ENCODE data around the gene CCL14. TPM values are rescaled to one million over a fixed set of nuclear protein-coding genes. Genes with fewer than 3 reads are reported as not detected.

The CCL14 gene
- total RNA-seq, 2 donors from 2014 or later, result 6.0 to 9.9 TPM

DNA sequence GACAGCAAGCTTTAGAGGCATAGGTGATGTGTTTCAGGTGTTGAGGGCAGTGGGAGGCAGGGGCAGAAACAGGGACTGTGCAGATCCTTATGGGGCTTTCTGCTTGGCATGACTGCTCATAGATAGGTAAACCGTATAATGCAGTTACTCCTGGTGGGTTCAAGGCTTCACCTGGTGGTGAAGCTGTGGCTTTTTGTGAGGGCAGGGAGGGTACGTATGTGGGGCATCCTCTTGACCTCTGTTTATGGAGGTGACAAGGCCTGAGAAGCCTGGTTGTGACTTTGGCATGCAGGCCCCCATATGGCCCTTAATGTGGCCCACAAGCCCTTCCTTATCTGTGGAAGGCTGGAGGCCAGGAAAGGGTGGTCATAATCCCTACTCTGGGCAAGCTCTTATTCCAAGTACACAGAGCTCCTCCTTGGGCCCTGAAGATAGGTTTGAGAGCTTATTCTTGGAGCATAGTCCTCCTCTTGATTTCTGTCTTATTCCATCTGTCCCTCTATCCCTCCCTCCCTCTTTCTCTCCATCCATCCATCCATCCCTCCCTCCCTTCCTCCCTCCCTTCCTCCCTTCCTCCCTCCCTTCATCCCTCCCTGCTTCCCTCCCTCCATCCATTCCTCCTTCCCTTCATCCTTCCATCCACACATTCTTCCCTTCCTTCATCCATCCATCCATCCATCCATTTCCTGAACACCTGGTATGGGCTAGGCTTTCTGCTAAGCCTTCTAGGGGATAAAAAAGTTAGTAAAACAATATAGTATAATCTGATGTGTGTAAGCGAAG lies 3.9 kb downstream of the CCL14 start:
- H3K9me3 ChIP-seq, result no peaks in the 10 kb centered on the region
- no peaks in the 10 kb centered on the region for H3K27me3 ChIP-seq
- no peaks in the 10 kb centered on the region for H3K4me1 ChIP-seq
- no peak overlapping the region for H3K27ac ChIP-seq
- no peak for ATAC-seq
- DNase-seq, result no peak
- TF ChIP-seq, protein P1, sequence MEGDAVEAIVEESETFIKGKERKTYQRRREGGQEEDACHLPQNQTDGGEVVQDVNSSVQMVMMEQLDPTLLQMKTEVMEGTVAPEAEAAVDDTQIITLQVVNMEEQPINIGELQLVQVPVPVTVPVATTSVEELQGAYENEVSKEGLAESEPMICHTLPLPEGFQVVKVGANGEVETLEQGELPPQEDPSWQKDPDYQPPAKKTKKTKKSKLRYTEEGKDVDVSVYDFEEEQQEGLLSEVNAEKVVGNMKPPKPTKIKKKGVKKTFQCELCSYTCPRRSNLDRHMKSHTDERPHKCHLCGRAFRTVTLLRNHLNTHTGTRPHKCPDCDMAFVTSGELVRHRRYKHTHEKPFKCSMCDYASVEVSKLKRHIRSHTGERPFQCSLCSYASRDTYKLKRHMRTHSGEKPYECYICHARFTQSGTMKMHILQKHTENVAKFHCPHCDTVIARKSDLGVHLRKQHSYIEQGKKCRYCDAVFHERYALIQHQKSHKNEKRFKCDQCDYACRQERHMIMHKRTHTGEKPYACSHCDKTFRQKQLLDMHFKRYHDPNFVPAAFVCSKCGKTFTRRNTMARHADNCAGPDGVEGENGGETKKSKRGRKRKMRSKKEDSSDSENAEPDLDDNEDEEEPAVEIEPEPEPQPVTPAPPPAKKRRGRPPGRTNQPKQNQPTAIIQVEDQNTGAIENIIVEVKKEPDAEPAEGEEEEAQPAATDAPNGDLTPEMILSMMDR (IDR thresholded peaks at IDR 0.05), result no peak
- no peak for TF ChIP-seq POLR2A (IDR thresholded peaks at IDR 0.05)
- H3K36me3 ChIP-seq (replicated peaks in 1 of 2; ENCODE audit: insufficient read depth in 1 of 2, low read depth in 2 of 2), result no peaks in the 10 kb centered on the region
- intact Hi-C loops (cut with DNase I), result no loop called here
- no peak overlapping the region for H3K4me3 ChIP-seq
- WGBS, 2 donors, result 86 to 88% methylated on average over 2 to 3 of the region's 3 CpGs

DNA sequence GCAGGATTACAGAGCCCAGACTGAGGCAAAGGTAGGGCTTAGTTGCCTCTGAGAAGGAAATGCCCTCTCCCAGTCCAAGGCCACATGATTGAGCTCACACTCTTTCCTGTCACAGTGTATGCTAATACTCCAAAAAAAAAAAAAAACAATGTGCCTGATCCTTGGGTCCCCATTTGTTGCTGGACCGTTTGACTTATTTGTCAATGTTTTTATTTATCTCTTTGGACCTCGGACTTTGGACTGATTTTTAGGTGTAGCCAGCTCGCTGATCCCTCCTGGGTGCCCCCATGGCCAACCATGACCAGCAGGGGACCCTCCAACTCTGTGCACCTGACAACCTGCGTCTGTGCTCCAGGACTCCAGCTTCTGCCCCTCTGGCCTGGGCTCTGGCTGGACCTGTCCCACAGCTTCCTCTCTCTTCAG lies 4.6 kb downstream of the CCL14 start:
- ATAC-seq (no peak), DNase-seq (no peak)
- no peaks in the 10 kb centered on the region for H3K36me3 ChIP-seq (replicated peaks in 1 of 2; ENCODE audit: insufficient read depth in 1 of 2, low read depth in 2 of 2)
- H3K4me1 ChIP-seq, result no peaks in the 10 kb centered on the region
- H3K9me3 ChIP-seq, result no peaks in the 10 kb centered on the region
- TF ChIP-seq, protein P1 (IDR thresholded peaks at IDR 0.05), result no peak
- TF ChIP-seq POLR2A (IDR thresholded peaks at IDR 0.05), result no peak
- H3K4me3 ChIP-seq, result no peak overlapping the region
- H3K27ac ChIP-seq, result no peak overlapping the region
- 45 to 51% methylated on average over 4 of the region's 4 CpGs for WGBS, 2 donors
- H3K27me3 ChIP-seq, result no peaks in the 10 kb centered on the region
- intact Hi-C loops (cut with DNase I), result no loop called here

DNA sequence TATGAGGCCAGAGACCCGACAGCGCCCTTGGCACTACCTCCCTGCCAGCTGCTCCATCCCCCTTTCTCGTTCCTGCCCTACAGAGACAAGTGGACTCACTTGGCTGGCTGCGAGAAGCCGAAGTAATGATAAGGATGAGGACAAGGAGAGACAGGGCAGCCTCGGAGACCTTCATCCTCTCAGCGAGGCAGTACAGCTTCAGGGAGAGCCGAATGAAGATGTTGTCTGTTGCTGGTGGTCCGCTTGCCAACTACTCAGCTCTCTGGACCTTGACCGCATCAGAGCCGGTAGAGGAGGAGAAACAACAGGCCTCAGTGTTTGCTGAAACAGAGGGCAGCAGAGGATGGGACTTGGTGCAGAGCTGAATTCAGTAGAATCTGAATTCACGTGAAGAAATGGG lies 5.3 kb downstream of the CCL14 start, which contains the start of gene CCL16:
CCL16 (minus strand) TSS at position 252 of the 400 bp plus-strand sequence; CDS start at position 175, 77 bp downstream.
- no peaks in the 10 kb centered on the region for H3K27me3 ChIP-seq
- no peaks in the 10 kb centered on the region for H3K36me3 ChIP-seq (replicated peaks in 1 of 2; ENCODE audit: insufficient read depth in 1 of 2, low read depth in 2 of 2)
- 80 to 83% methylated on average over 10 to 12 of the region's 12 CpGs for WGBS, 2 donors
- DNase-seq, result no peak
- no peak within 1 kb of the TSS for H3K4me3 ChIP-seq
- no peak within 1 kb of the TSS for H3K27ac ChIP-seq
- H3K9me3 ChIP-seq, result no peaks in the 10 kb centered on the region
- TF ChIP-seq POLR2A (IDR thresholded peaks at IDR 0.05), result no peak
- TF ChIP-seq, protein P1 (IDR thresholded peaks at IDR 0.05), result no peak
- no peaks in the 10 kb centered on the region for H3K4me1 ChIP-seq
- no peak for ATAC-seq
- intact Hi-C loops (cut with DNase I), result no loop called here

DNA sequence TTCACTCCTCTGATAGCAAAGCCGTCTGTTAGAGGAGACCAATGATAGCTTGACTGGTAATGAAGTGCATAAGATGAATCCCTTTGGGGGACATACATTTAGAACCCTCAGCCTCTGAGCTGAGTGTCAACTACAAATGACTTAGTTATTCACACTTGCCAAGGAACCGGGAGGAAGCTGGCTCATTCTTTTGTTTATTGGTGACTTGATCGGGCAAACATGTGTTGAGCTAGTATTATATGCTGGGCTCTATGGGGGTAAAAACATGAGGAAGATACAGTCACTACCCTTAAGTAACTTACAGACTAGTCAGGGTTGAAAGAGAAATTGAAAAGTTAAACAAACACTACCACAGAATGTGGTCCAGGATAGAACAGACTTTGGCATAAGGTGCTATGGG lies 8.2 kb downstream of the CCL14 start:
- 77 to 94% methylated on average over 3 of the region's 3 CpGs for WGBS, 2 donors
- peaks cover 7% of the 10 kb centered on the region for H3K4me1 ChIP-seq
- ATAC-seq, result no peak
- no peaks in the 10 kb centered on the region for H3K36me3 ChIP-seq (replicated peaks in 1 of 2; ENCODE audit: insufficient read depth in 1 of 2, low read depth in 2 of 2)
- H3K27me3 ChIP-seq, result no peaks in the 10 kb centered on the region
- no peak overlapping the region for H3K4me3 ChIP-seq
- TF ChIP-seq POLR2A (IDR thresholded peaks at IDR 0.05), result no peak
- TF ChIP-seq, protein P1 (IDR thresholded peaks at IDR 0.05), result no peak
- DNase-seq, result no peak
- no peak overlapping the region for H3K27ac ChIP-seq
- intact Hi-C loops (cut with DNase I), result loop anchor here (10.0 kb wide), 1 partner anchor 86 kb away; the partner anchor contains the start of gene CCL18
- H3K9me3 ChIP-seq, result no peaks in the 10 kb centered on the region
